Endothelial cell of umbilical vein (primary cell): ENCODE results near the gene CLEC20A. TPM values are rescaled to one million over a fixed set of nuclear protein-coding genes. Genes with fewer than 3 reads are reported as not detected.

Experiments
- BruUV-seq: library from RNA; stranded (reverse); fragments of 400-500 nt; replicated peaks from 2 replicates; lab custom pipeline; 2021; lab: Mats Ljungman, UMichigan
- CTCF ChIA-PET: fragments of 300-600, 350-600 bp; sonication (Branson Sonifier 250); formaldehyde crosslinking; loops from one replicate; lab custom pipeline; 2021; ENCODE audit warnings: antibody characterized with exemption, inconsistent platforms; lab: Charles Lee
- POLR2A ChIA-PET: fragments of 300-600, 350-600 bp; sonication (Branson Sonifier 250); formaldehyde crosslinking; loops from one replicate; lab custom pipeline; 2021; ENCODE audit warnings: antibody characterized with exemption, inconsistent platforms; lab: Charles Lee
- DNase-seq: peaks from one replicate; pipeline ENCODE4 v3.0.0-alpha.2; 2011; ENCODE audit warnings: low read depth, low spot score
- FAIRE-seq: peaks from 2 replicates; lab custom pipeline; 2011; peaks lifted over from hg19 to GRCh38; lab: Jason Lieb, UNC
- H2AFZ ChIP-seq: 2 replicates; pipeline ENCODE4 v1.6.0; 2012; ENCODE audit warnings: low read depth, low read length, control low read depth, inconsistent platforms
- H3K27ac ChIP-seq: 2 replicates; pipeline ENCODE4 v1.5.1; 2011; ENCODE audit warnings: low read depth, mild to moderate bottlenecking, control low read depth, low read length, moderate library complexity; ENCODE audit not compliant: insufficient read depth
- H3K27me3 ChIP-seq, 2 experiments: 2 replicates each; pipeline versions ENCODE4 v1.6.0 to v1.6.1; 2011; ENCODE audit warnings: low read length in 2 of 2, mixed read lengths in 1 of 2; ENCODE audit not compliant: control insufficient read depth in 2 of 2, insufficient read depth in 2 of 2
- H3K36me3 ChIP-seq, 2 experiments: 2 replicates in 1 of 2; 3 replicates in 1 of 2; pipeline ENCODE4 v1.5.1; 2011; ENCODE audit warnings: low read length in 2 of 2, mild to moderate bottlenecking in 1 of 2, moderate library complexity in 1 of 2; ENCODE audit not compliant: control insufficient read depth in 2 of 2, insufficient read depth in 2 of 2; ENCODE audit errors: extremely low read depth in 1 of 2
- H3K4me1 ChIP-seq: 3 replicates; pipeline ENCODE4 v1.5.1; 2011; ENCODE audit warnings: mild to moderate bottlenecking, low read length; ENCODE audit not compliant: control insufficient read depth, insufficient read depth; ENCODE audit errors: extremely low read depth
- H3K4me2 ChIP-seq: 2 replicates; pipeline ENCODE4 v1.6.1; 2011; ENCODE audit warnings: low read length, control low read depth, mixed read lengths; ENCODE audit not compliant: insufficient read depth
- H3K4me3 ChIP-seq, 3 experiments: fragments of 200-600 bp in 1 of 3; sonication (generic), shearing (Covaris generic) in 1 of 3; replicated peaks in 1 of 3; 2 replicates each; pipeline ENCODE4 v1.5.1; 2011 to 2016; ENCODE audit warnings: control low read depth in 3 of 3, low read length in 3 of 3, mild to moderate bottlenecking in 2 of 3, inconsistent platforms in 1 of 3, low read depth in 1 of 3, moderate library complexity in 1 of 3; ENCODE audit not compliant: insufficient read depth in 1 of 3
- H3K79me2 ChIP-seq: 2 replicates; pipeline ENCODE4 v1.6.0; 2012; ENCODE audit warnings: low read length, inconsistent platforms; ENCODE audit not compliant: control insufficient read depth, insufficient read depth
- H3K9ac ChIP-seq: replicated peaks from 2 replicates; pipeline ENCODE3; 2011; ENCODE audit warnings: low read length, control low read depth; ENCODE audit not compliant: insufficient read depth; ENCODE audit errors: extremely low read depth
- H3K9me1 ChIP-seq: replicated peaks from 3 replicates; pipeline ENCODE4 v1.6.0; 2011; ENCODE audit warnings: mild to moderate bottlenecking, low read length; ENCODE audit not compliant: control insufficient read depth, insufficient read depth; ENCODE audit errors: extremely low read depth
- H3K9me3 ChIP-seq: replicated peaks from 2 replicates; pipeline ENCODE4 v1.5.1; 2012; ENCODE audit warnings: low read length, inconsistent platforms; ENCODE audit not compliant: control insufficient read depth, insufficient read depth
- H4K20me1 ChIP-seq: replicated peaks from 2 replicates; pipeline ENCODE3; 2011; ENCODE audit warnings: mild to moderate bottlenecking, low read length; ENCODE audit not compliant: control insufficient read depth, insufficient read depth; ENCODE audit errors: extremely low read depth
- CTCF ChIP-seq, 2 donors: IDR thresholded peaks; 1 replicate in 1 of 2; 2 replicates in 1 of 2; pipeline ENCODE4 v1.5.1; 2011; ENCODE audit warnings: low read length in 2 of 2, mild to moderate bottlenecking in 2 of 2, moderate library complexity in 2 of 2, control low read depth in 1 of 2, inconsistent platforms in 1 of 2, low read depth in 1 of 2; ENCODE audit not compliant: insufficient read depth in 1 of 2; ENCODE audit errors: extremely low read depth in 1 of 2
- EZH2 ChIP-seq: IDR thresholded peaks from 2 replicates; pipeline ENCODE4 v1.6.1; 2012; ENCODE audit warnings: borderline replicate concordance, low read depth, mild to moderate bottlenecking, moderate library complexity, low read length, inconsistent platforms; ENCODE audit not compliant: severe bottlenecking
- FOS ChIP-seq: IDR thresholded peaks from 2 replicates; pipeline ENCODE4 v1.6.1; 2011; ENCODE audit warnings: mild to moderate bottlenecking, low read length, moderate library complexity, borderline replicate concordance; ENCODE audit not compliant: insufficient read depth
- GATA2 ChIP-seq: IDR thresholded peaks from 2 replicates; pipeline ENCODE4 v1.7.0; 2011; ENCODE audit warnings: low read depth, mild to moderate bottlenecking, moderate library complexity, mixed read lengths, low read length; ENCODE audit not compliant: insufficient read length, insufficient read depth
- JUN ChIP-seq: IDR thresholded peaks from 2 replicates; pipeline ENCODE4 v1.6.1; 2011; ENCODE audit warnings: borderline replicate concordance, low read depth; ENCODE audit not compliant: insufficient read length, insufficient read depth
- MAX ChIP-seq: IDR thresholded peaks from 2 replicates; pipeline ENCODE4 v1.6.1; 2011; ENCODE audit not compliant: insufficient read depth, insufficient read length
- MYC ChIP-seq: IDR thresholded peaks from one replicate; pipeline ENCODE4 v1.6.1; 2011; ENCODE audit warnings: mild to moderate bottlenecking, low read depth, low read length
- POLR2A ChIP-seq: IDR thresholded peaks from 2 replicates; pipeline ENCODE4 v1.6.1; 2012; ENCODE audit warnings: low read depth, mild to moderate bottlenecking, control low read depth, low read length
- POLR2AphosphoS5 ChIP-seq: IDR thresholded peaks from 2 replicates; pipeline ENCODE4 v1.6.1; 2012; ENCODE audit warnings: low read depth, mild to moderate bottlenecking, control low read depth, low read length, moderate library complexity; ENCODE audit not compliant: insufficient read depth
- dilution Hi-C: fragments of 300-500 bp; cut with MboI; formaldehyde crosslinking; loops from one replicate; pipeline ENCODE4 v1.15.0; 2019; ENCODE audit warnings: low sequenced_read_pairs; ENCODE audit not compliant: extremely low pct_ligation_motif_present
- intact Hi-C: fragments of 100-400 bp; cut with micrococcal nuclease; formaldehyde crosslinking; loops from one replicate; pipeline ENCODE4 v1.10.0; 2022
- polyA plus RNA-seq, 4 experiments: library from polyadenylated mRNA; depleted of rRNA in 3 of 4; stranded (reverse) in 3 of 4; unstranded in 1 of 4; fragments of >200 nt; gene quantifications; 2 replicates each; pipeline versions ENCODE4 v1.2.1 to v1.2.3, GENCODE V29; 2011 to 2012; ENCODE audit warnings: missing spikeins in 1 of 4
- total RNA-seq: library from RNA; stranded (reverse); gene quantifications from 2 replicates; pipeline ENCODE4 v1.2.3, GENCODE V29; 2021

CLEC20A gene
- total and polyA plus RNA-seq, 2 donors (not counting 3 experiments of a cell fraction or from before 2014, with no cell fraction given) = not detected

- no peaks in the 10 kb centered on the region for H3K79me2 ChIP-seq
- no peak overlapping the region for H2AFZ ChIP-seq
- BruUV-seq = no TSS peak
- dilution Hi-C loops = no loop called here
- FAIRE-seq (no peak), DNase-seq (no peak)
- H3K4me2 ChIP-seq = no peak overlapping the region
- CTCF ChIA-PET = interaction anchor here (2.9 kb wide), 2 partner anchors 8 to 199 kb away, joined by 13 to 14 read pairs; no protein-coding TSS in a partner anchor
- H3K36me3 ChIP-seq = no peaks in the 10 kb centered on the region
- no peaks in the 10 kb centered on the region for H3K9me1 ChIP-seq
- no peaks in the 10 kb centered on the region for H3K4me1 ChIP-seq
- H3K27ac ChIP-seq = no peak overlapping the region
- H3K9ac ChIP-seq = no peak overlapping the region
- H3K9me3 ChIP-seq = no peaks in the 10 kb centered on the region
- H4K20me1 ChIP-seq = no peaks in the 10 kb centered on the region
- H3K27me3 ChIP-seq = peaks cover 0 to 1% of the 10 kb centered on the region in 2 experiments
- intact Hi-C loops = no loop called here
- TF ChIP-seq MYC = no peak
- TF ChIP-seq JUN = no peak
- TF ChIP-seq POLR2A = no peak
- no peak overlapping the region for H3K4me3 ChIP-seq
- POLR2A ChIA-PET = no interaction called here
Observed at GRCh38 chr1:178509414-178510007, 12.7 kb upstream of the CLEC20A start.

GRCh38 chr1:178506669-178507068, 9.9 kb upstream of the CLEC20A start:
- CTCF ChIA-PET = interaction anchor here (1.5 to 10.5 kb wide), 2 partner anchors 48 to 196 kb away, joined by 3 to 240 read pairs; no protein-coding TSS in a partner anchor
- H3K4me2 ChIP-seq = no peak overlapping the region
- no peaks in the 10 kb centered on the region for H3K36me3 ChIP-seq
- intact Hi-C loops = no loop called here
- no peak overlapping the region for H3K4me3 ChIP-seq
- H2AFZ ChIP-seq = no peak overlapping the region
- no peaks in the 10 kb centered on the region for H3K9me3 ChIP-seq
- H3K9me1 ChIP-seq = no peaks in the 10 kb centered on the region
- no TSS peak for BruUV-seq
- no peak for TF ChIP-seq EZH2
- TF ChIP-seq GATA2 = no peak
- TF ChIP-seq MYC = no peak
- TF ChIP-seq POLR2A = no peak
- TF ChIP-seq CTCF (IDR thresholded peaks at IDR 0.05; ENCODE audit: extremely low read depth in 1 of 2, insufficient read depth in 1 of 2, low read depth in 1 of 2, low read length in 2 of 2) = no peak
- no peak for TF ChIP-seq POLR2AphosphoS5
- TF ChIP-seq MAX = no peak
- no peak for TF ChIP-seq JUN
- TF ChIP-seq FOS = no peak
- no peak overlapping the region for H3K27ac ChIP-seq
- dilution Hi-C loops = no loop called here
- DNase-seq (no peak), FAIRE-seq (no peak)
- H3K9ac ChIP-seq = no peak overlapping the region
- H3K79me2 ChIP-seq = no peaks in the 10 kb centered on the region
- H4K20me1 ChIP-seq = no peaks in the 10 kb centered on the region
- H3K27me3 ChIP-seq = no peaks in the 10 kb centered on the region
- POLR2A ChIA-PET = no interaction called here
- no peaks in the 10 kb centered on the region for H3K4me1 ChIP-seq
